Glomerular endothelial cell (primary cell): ENCODE data around the gene HOXA13. TPM values are rescaled to one million over a fixed set of nuclear protein-coding genes. Genes with fewer than 3 reads are reported as not detected.

Source experiments
- DNase-seq: peaks from one replicate; pipeline ENCODE4 v3.0.0-alpha.2; 2011; ENCODE audit warnings: low read depth, low spot score; ENCODE audit errors: extremely low read depth
- total RNA-seq: library from RNA; depleted of rRNA; stranded (reverse); fragments of >200 nt; gene quantifications from 2 replicates; pipeline ENCODE4 v1.2.3, GENCODE V29; 2015

Gene HOXA13
- total RNA-seq, 1 donor from 2014 or later = not detected

- no peak for DNase-seq
These were observed 6.4 kb downstream of the HOXA13 start for GRCh38 chr7:27193335-27194001.

GRCh38 chr7:27192546-27193334, 7.2 kb downstream of the HOXA13 start:
- DNase-seq = no peak

- no peak for DNase-seq
These were observed 7.9 kb downstream of the HOXA13 start for GRCh38 chr7:27191833-27192545.

- DNase-seq = no peak
These were observed 8.6 kb downstream of the HOXA13 start for GRCh38 chr7:27191161-27191731.

- no peak for DNase-seq
These were observed 9.7 kb downstream of the HOXA13 start for GRCh38 chr7:27189997-27190748.

GRCh38 chr7:27189295-27189996, 10.4 kb downstream of the HOXA13 start:
- DNase-seq = no peak

GRCh38 chr7:27188386-27189294, 11.3 kb downstream of the HOXA13 start:
- no peak for DNase-seq

- DNase-seq = no peak
These were observed 12.2 kb downstream of the HOXA13 start for GRCh38 chr7:27187475-27188385.

- no peak for DNase-seq
These were observed 13.0 kb downstream of the HOXA13 start for GRCh38 chr7:27186668-27187474.

GRCh38 chr7:27185854-27186667, 13.8 kb downstream of the HOXA13 start:
- DNase-seq = no peak

GRCh38 chr7:27185013-27185853, 14.7 kb downstream of the HOXA13 start, which contains the start of gene HOXA11:
Gene HOXA11, minus strand, starts transcription at chr7:27185232. Its CDS starts 88 bp downstream, at chr7:27185144.
- no peak for DNase-seq

GRCh38 chr7:27184337-27185012, 15.4 kb downstream of the HOXA13 start:
- DNase-seq = no peak

- no peak for DNase-seq
These were observed 16.1 kb downstream of the HOXA13 start for GRCh38 chr7:27183682-27184336.
